NCI-H526 (cell line): Measurements from ENCODE around the gene GTPBP4.
A peak's percentile ranks its signal among the peaks of the same experiment; 100 is the strongest.
"Not testable (repeated sequence)": the region's sequence is repeated elsewhere in the genome, so short reads cannot be mapped to it uniquely, and the experiment has no call there.

ENCODE experiments used
- DNase-seq, 2 experiments: peaks; one replicate each; lab custom pipeline; 2025; lab: John Stamatoyannopoulos, UW

GTPBP4 gene

GRCh38 chr10:988667-989545 lies 672 bp downstream of the GTPBP4 start:
- DNase-seq = no peak

- DNase-seq = no peak
Measured at GRCh38 chr10:990808-991207, 2.6 kb downstream of the GTPBP4 start.

- no peak for DNase-seq
Measured at GRCh38 chr10:992467-992866, 4.2 kb downstream of the GTPBP4 start.

- DNase-seq = no peak
Measured at GRCh38 chr10:992871-993270, 4.6 kb downstream of the GTPBP4 start.

GRCh38 chr10:994836-995558 lies 6.8 kb downstream of the GTPBP4 start:
- no peak for DNase-seq

- DNase-seq = no peak
Measured at GRCh38 chr10:995559-995926, 7.3 kb downstream of the GTPBP4 start.

- no peak for DNase-seq
Measured at GRCh38 chr10:996031-996430, 7.8 kb downstream of the GTPBP4 start.

- no peak for DNase-seq
Measured at GRCh38 chr10:997266-998022, 9.2 kb downstream of the GTPBP4 start.

GRCh38 chr10:1002425-1003006 lies 14.3 kb downstream of the GTPBP4 start:
- DNase-seq = no peak

- no peak for DNase-seq
Measured at GRCh38 chr10:1003884-1004670, 15.8 kb downstream of the GTPBP4 start.

GRCh38 chr10:1006573-1006972 lies 18.3 kb downstream of the GTPBP4 start:
- DNase-seq = no peak

GRCh38 chr10:1007583-1007982 lies 19.3 kb downstream of the GTPBP4 start:
- no peak for DNase-seq

- DNase-seq = no peak
Measured at GRCh38 chr10:1009071-1009494, 20.8 kb downstream of the GTPBP4 start.

GRCh38 chr10:1009947-1010346 lies 21.7 kb downstream of the GTPBP4 start:
- not testable (repeated sequence) for DNase-seq

- DNase-seq = no peak
Measured at GRCh38 chr10:1010703-1011102, 22.5 kb downstream of the GTPBP4 start.

GRCh38 chr10:1011696-1012095 lies 23.5 kb downstream of the GTPBP4 start:
- DNase-seq = no peak

- no peak for DNase-seq
Measured at GRCh38 chr10:1015688-1016087, 27.5 kb downstream of the GTPBP4 start.

GRCh38 chr10:1019362-1019761 lies 31.1 kb downstream of the GTPBP4 start:
- no peak for DNase-seq

- DNase-seq = no peak
Measured at GRCh38 chr10:1020460-1020859, 32.2 kb downstream of the GTPBP4 start.

- DNase-seq = no peak
Measured at GRCh38 chr10:1020958-1021357, 32.7 kb downstream of the GTPBP4 start.

- DNase-seq = peak in 1 of 2 experiments; percentile 3
Measured at GRCh38 chr10:1022413-1022812, 34.2 kb downstream of the GTPBP4 start.
